Measurements from ENCODE around the gene CCL3.
"Not testable (repeated sequence)": the region's sequence is repeated elsewhere in the genome, so short reads cannot be mapped to it uniquely, and the experiment has no call there.

CCL3 gene

GRCh38 chr17:36087471-36087870 is 2.5 kb downstream of the CCL3 start:
- DNase-seq = not testable (repeated sequence)

- no peak for DNase-seq
These were observed 3.2 kb downstream of the CCL3 start for GRCh38 chr17:36086791-36087190.

GRCh38 chr17:36085765-36086164 is 4.2 kb downstream of the CCL3 start:
- peak in 1 of 56 donors; percentile 30 for DNase-seq

- DNase-seq = not testable (repeated sequence)
These were observed 6.3 kb downstream of the CCL3 start for GRCh38 chr17:36083691-36084090.

- DNase-seq = not testable (repeated sequence)
These were observed 7.3 kb downstream of the CCL3 start for GRCh38 chr17:36082482-36083120.

GRCh38 chr17:36081681-36082471 is 8.1 kb downstream of the CCL3 start:
- DNase-seq = not testable (repeated sequence)

- no peak for DNase-seq
These were observed 15.6 kb downstream of the CCL3 start for GRCh38 chr17:36074365-36074764.

GRCh38 chr17:36072431-36073121 is 17.4 kb downstream of the CCL3 start:
- DNase-seq = peak in 4 of 56 donors; percentile 3 to 16 (median 9)

GRCh38 chr17:36071751-36072150 is 18.2 kb downstream of the CCL3 start:
- DNase-seq = no peak

- DNase-seq = no peak
These were observed 19.5 kb downstream of the CCL3 start for GRCh38 chr17:36070427-36070826.

- no peak for DNase-seq
These were observed 20.8 kb downstream of the CCL3 start for GRCh38 chr17:36069136-36069535.

GRCh38 chr17:36068524-36068923 is 21.4 kb downstream of the CCL3 start:
- DNase-seq = no peak

- no peak for DNase-seq
These were observed 23.5 kb downstream of the CCL3 start for GRCh38 chr17:36066365-36066985.

GRCh38 chr17:36063786-36064541 is 26.0 kb downstream of the CCL3 start, which contains the start of gene CCL18:
Gene CCL18 (plus strand): TSS chr17:36064272. CDS start chr17:36064343, 71 bp downstream.
- DNase-seq = no peak

GRCh38 chr17:36060816-36061215 is 29.1 kb downstream of the CCL3 start:
- no peak for DNase-seq

- DNase-seq = no peak
These were observed 30.5 kb downstream of the CCL3 start for GRCh38 chr17:36059406-36059805.

GRCh38 chr17:36057911-36058310 is 32.0 kb downstream of the CCL3 start:
- DNase-seq = no peak

- no peak for DNase-seq
These were observed 33.9 kb downstream of the CCL3 start for GRCh38 chr17:36055921-36056520.

- DNase-seq = no peak
These were observed 34.8 kb downstream of the CCL3 start for GRCh38 chr17:36055171-36055570.

GRCh38 chr17:36049643-36050042 is 40.3 kb downstream of the CCL3 start:
- DNase-seq = no peak

GRCh38 chr17:36048066-36048465 is 41.9 kb downstream of the CCL3 start:
- no peak for DNase-seq
